Measurements from ENCODE around the gene SH3PXD2B.

SH3PXD2B gene

DNA sequence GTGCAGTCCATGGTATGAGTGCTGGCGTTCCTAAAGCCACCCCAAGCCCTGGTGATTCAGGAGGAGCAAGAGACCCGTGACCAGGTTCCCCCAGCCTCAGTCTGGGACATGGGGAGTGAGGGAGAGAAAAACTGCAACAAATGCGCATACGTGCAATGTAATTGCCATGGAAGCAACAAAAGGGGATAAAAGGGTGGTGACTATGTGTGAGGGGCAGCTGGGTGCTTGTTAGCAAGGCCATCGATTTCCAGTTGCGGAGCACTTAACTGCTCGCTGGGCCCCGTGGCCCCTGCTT, 709 bp upstream of the SH3PXD2B start:
- DNase-seq (ENCODE audit: low read depth): no peak
- H3K4me3 ChIP-seq (ENCODE audit: control insufficient read depth, low read depth, low read length): peak overlapping the region; percentile 51
- TF ChIP-seq, protein P1, sequence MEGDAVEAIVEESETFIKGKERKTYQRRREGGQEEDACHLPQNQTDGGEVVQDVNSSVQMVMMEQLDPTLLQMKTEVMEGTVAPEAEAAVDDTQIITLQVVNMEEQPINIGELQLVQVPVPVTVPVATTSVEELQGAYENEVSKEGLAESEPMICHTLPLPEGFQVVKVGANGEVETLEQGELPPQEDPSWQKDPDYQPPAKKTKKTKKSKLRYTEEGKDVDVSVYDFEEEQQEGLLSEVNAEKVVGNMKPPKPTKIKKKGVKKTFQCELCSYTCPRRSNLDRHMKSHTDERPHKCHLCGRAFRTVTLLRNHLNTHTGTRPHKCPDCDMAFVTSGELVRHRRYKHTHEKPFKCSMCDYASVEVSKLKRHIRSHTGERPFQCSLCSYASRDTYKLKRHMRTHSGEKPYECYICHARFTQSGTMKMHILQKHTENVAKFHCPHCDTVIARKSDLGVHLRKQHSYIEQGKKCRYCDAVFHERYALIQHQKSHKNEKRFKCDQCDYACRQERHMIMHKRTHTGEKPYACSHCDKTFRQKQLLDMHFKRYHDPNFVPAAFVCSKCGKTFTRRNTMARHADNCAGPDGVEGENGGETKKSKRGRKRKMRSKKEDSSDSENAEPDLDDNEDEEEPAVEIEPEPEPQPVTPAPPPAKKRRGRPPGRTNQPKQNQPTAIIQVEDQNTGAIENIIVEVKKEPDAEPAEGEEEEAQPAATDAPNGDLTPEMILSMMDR (IDR thresholded peaks at IDR 0.05; ENCODE audit: control insufficient read depth, insufficient read depth, low read depth, low read length, missing control alignments): no peak

DNA sequence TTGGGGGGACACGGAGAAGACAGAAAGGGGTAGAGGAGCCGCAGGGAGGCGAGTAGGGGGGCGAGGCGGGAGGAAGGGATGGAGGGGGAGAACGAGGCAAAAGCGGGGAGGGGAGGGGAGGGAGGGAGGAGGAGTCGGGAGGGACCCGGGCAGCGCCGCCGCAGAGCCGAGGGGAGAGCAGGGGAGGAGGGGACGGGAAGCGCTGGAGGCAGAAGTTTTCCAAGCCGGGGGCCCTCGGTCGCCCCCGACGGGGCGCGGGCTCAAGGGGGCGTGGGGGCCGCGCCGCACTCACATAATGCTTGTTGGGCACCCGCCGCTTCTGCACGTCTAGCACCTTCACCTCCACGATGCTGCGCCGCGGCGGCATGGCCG, 353 bp downstream of the SH3PXD2B start:
- TF ChIP-seq, protein P1 (IDR thresholded peaks at IDR 0.05; ENCODE audit: control insufficient read depth, insufficient read depth, low read depth, low read length, missing control alignments): no peak
- DNase-seq (ENCODE audit: low read depth): no peak
- H3K4me3 ChIP-seq (ENCODE audit: control insufficient read depth, low read depth, low read length): peak overlapping the region; percentile 67

DNA sequence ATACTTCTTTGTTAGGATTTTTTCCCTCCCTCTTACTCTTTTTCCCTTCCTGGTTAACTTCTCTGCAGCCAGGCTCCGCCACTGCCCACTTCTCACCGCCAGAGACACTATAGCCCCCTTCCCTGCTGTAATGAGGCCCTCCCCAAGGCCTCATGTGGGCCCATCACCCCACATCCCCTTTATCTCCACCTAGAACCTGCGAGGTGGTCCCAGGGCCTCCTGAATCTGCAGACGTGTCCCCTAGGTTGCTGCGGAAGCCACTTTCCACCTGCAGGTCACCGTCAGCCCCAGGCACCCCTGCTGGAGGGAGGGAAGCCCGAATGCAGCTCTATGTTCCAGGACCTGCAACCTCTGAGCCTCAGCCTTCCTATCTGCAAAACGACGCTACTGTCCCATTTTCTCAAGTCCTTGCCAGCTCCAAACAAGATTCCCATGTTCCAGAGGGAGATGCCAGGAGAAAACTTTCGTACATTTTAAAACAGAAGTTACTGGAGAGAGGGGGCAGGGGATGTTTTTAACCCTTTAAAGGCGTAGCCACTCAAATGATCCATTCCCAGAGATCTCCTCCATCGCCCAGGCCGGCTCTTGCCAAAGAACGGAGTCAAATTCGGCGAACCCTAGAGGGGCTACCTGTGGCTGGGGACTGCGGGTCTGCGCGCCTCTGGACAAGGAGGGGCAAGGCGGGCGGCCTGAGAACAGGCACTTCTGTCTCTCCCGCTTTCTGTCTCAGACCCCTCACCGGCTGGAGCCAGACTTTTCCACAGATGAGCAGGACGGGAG, 929 bp downstream of the SH3PXD2B start:
- TF ChIP-seq, protein P1 (IDR thresholded peaks at IDR 0.05; ENCODE audit: control insufficient read depth, insufficient read depth, low read depth, low read length, missing control alignments): peak; percentile 66
- DNase-seq (ENCODE audit: low read depth): no peak
- peak overlapping the region; percentile 67 for H3K4me3 ChIP-seq (ENCODE audit: control insufficient read depth, low read depth, low read length)

DNA sequence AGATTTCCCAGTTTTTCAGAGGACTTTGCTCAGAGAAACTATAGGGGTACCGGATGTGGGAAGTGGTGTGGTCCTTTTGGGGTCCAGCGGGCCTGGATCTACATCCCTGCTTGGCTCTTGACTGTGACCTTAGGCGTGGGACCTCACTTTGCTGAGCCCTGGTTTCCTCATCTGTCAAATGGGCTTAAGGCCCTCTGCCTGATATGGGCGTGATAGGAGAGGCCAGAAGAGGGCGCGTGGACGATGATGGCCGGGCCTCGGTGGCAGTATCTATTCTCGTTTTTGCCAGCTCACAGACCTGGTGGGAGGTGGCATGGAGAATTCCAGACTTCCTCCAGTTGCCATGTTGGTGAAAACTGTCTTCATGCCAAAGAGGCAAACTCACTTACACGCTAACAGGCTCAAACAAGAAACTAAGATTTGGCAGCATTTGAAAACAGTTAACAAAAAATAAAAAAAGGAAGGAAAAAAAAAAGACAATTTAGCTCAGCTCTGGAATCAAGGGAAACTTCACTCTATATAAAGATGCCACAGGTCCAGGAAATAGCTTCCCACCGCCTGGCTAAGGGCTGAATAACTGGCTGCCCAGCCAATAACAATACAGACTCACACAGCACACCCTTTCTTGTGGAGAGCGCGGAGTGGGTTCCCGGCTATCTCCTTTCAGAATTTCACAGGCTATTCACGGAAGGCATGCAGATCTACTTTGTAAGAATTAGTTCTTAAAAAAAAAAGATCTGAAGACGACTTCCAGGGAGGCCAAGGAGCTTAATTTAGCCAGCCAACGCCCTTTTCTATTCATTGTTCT, 1.7 kb downstream of the SH3PXD2B start:
- TF ChIP-seq, protein P1 (IDR thresholded peaks at IDR 0.05; ENCODE audit: control insufficient read depth, insufficient read depth, low read depth, low read length, missing control alignments): peak; percentile 7
- peak; percentile 39 for DNase-seq (ENCODE audit: low read depth)
- peak overlapping the region; percentile 67 for H3K4me3 ChIP-seq (ENCODE audit: control insufficient read depth, low read depth, low read length)

DNA sequence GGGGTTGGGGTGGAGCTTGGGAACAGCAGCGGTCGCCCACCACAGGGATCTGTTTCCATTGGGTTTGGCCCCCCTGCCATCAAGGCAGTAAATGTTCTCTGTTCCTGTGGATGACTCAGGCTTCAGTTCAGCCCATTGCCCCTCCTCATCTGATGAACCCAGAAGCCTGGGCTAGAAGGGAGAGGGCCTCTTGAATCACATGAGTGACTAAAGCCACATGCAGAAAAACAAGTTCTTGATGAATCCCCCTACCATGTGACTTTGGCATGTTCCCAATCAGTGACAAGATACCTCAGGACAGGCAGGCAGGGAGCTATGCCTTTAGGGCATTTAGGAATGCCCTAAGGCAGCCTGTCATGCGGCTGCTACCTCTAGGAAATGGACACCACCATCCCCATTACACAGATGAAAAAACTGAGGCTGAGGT, 2.5 kb downstream of the SH3PXD2B start:
- peak; percentile 46 for DNase-seq (ENCODE audit: low read depth)
- TF ChIP-seq, protein P1 (IDR thresholded peaks at IDR 0.05; ENCODE audit: control insufficient read depth, insufficient read depth, low read depth, low read length, missing control alignments): no peak
- H3K4me3 ChIP-seq (ENCODE audit: control insufficient read depth, low read depth, low read length): no peak overlapping the region

DNA sequence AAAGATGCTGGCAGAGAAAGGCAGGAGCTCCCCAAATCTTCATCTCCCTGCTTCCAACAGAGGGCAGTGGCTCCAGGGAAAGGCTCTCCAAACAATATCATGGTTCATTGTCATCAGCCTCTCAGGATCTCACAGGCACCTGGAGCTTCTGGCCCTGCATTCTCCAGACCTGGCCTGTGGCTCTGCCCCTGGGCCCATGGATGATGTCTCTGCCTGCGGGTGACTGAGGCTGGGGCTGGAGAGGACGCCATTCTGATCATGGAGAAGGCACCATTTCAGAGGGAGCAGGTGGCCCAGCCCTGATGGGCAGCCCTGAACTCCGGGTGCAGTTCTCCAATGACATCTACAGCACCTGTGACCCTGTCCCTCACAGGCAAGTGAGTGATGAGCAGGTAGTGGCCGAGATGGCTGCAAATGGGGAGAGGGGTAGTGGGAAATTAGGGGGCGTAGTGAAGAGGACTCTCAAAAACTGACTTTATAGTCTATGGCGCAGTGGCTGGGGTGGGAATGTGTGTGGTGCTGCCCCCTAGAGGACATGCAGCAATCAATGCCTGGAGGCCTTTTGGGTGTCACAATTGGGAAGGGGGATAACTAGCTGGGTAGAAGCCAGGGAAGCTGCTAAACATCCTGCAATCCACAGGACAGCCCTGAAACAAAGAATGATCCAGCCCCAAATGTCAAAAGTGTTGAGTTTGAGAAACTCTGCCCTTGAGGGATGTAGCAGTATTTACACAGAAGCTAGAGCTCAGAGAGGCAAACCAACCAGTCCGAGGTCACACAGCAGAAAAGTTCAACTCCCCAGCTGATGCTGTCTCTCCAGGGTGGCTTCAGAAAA, 3.2 kb downstream of the SH3PXD2B start:
- no peak overlapping the region for H3K4me3 ChIP-seq (ENCODE audit: control insufficient read depth, low read depth, low read length)
- no peak for DNase-seq (ENCODE audit: low read depth)
- TF ChIP-seq, protein P1 (IDR thresholded peaks at IDR 0.05; ENCODE audit: control insufficient read depth, insufficient read depth, low read depth, low read length, missing control alignments): peak; percentile 76
